Caco-2 (cell line): ENCODE results near the gene NSUN6. TPM values are rescaled to one million over a fixed set of nuclear protein-coding genes. Genes with fewer than 3 reads are reported as not detected.

Source experiments
- BruUV-seq: library from RNA; stranded (reverse); fragments of 400-500 nt; replicated peaks from 2 replicates; lab custom pipeline; 2021; lab: Mats Ljungman, UMichigan
- CTCF ChIA-PET: fragments of 300-600 bp; sonication (Branson Sonifier 250); formaldehyde crosslinking; loops from one replicate; lab custom pipeline; 2022; ENCODE audit warnings: antibody characterized with exemption; lab: Charles Lee
- POLR2A ChIA-PET: fragments of 300-600 bp; sonication (Branson Sonifier 250); formaldehyde crosslinking; loops from one replicate; lab custom pipeline; 2022; ENCODE audit warnings: antibody characterized with exemption; lab: Charles Lee
- DNase-seq, 2 experiments: peaks; one replicate each; pipeline versions ENCODE4 v3.0.0 to v3.0.0-alpha.2; 2020 to 2022
- H3K27me3 ChIP-seq: replicated peaks from 2 replicates; pipeline ENCODE4 v1.6.0; 2011; ENCODE audit warnings: low read length; ENCODE audit not compliant: control insufficient read depth, insufficient read depth
- H3K36me3 ChIP-seq: 2 replicates; pipeline ENCODE4 v1.5.1; 2011; ENCODE audit warnings: low read length; ENCODE audit not compliant: control insufficient read depth, insufficient read depth
- H3K4me1 ChIP-seq: fragments of 250-450 bp; sonication (Bioruptor Pico); 2 replicates; pipeline ENCODE4 v1.5.1; 2020; ENCODE audit warnings: mild to moderate bottlenecking
- H3K4me3 ChIP-seq: 2 replicates; pipeline ENCODE4 v1.5.1; 2011; ENCODE audit warnings: low read depth, mild to moderate bottlenecking, control low read depth, low read length
- H3K9me3 ChIP-seq: fragments of 250-450 bp; sonication (Bioruptor Pico); 2 replicates; pipeline ENCODE4 v1.5.1; 2020; ENCODE audit warnings: mild to moderate bottlenecking, moderate library complexity
- H3K27ac Mint-ChIP-seq: one replicate; pipeline ENCODE4 v1.8.0; 2022; ENCODE audit warnings: mixed read lengths; ENCODE audit not compliant: unreplicated experiment
- H3K27me3 Mint-ChIP-seq: one replicate; pipeline ENCODE4 v1.8.0; 2022; ENCODE audit warnings: mixed read lengths; ENCODE audit not compliant: insufficient read depth, unreplicated experiment
- H3K36me3 Mint-ChIP-seq: one replicate; pipeline ENCODE4 v1.8.0; 2022; ENCODE audit warnings: mild to moderate bottlenecking, mixed read lengths; ENCODE audit not compliant: insufficient read depth, unreplicated experiment
- H3K4me1 Mint-ChIP-seq: one replicate; pipeline ENCODE4 v1.8.0; 2022; ENCODE audit warnings: low read depth, mixed read lengths; ENCODE audit not compliant: unreplicated experiment
- H3K4me3 Mint-ChIP-seq: one replicate; pipeline ENCODE4 v1.8.0; 2022; ENCODE audit warnings: mild to moderate bottlenecking, moderate library complexity, mixed read lengths; ENCODE audit not compliant: unreplicated experiment
- H3K9me3 Mint-ChIP-seq: one replicate; pipeline ENCODE4 v1.8.0; 2022; ENCODE audit warnings: mixed read lengths; ENCODE audit not compliant: unreplicated experiment
- CTCF ChIP-seq, 2 experiments: fragments of 200-600 bp in 1 of 2; IDR thresholded peaks; 1 replicate in 1 of 2; 2 replicates in 1 of 2; pipeline versions ENCODE4 v1.5.1 to v1.8.0; 2011 to 2022; ENCODE audit warnings: antibody characterized with exemption in 1 of 2, control low read depth in 1 of 2, inconsistent platforms in 1 of 2, low read depth in 1 of 2, low read length in 1 of 2, mild to moderate bottlenecking in 1 of 2, moderate library complexity in 1 of 2; ENCODE audit not compliant: insufficient read depth in 1 of 2, severe bottlenecking in 1 of 2, unreplicated experiment in 1 of 2
- intact Hi-C: fragments of 100-400 bp; cut with micrococcal nuclease; formaldehyde crosslinking; loops from one replicate; pipeline ENCODE4 v1.10.0; 2022; ENCODE audit not compliant: unreplicated experiment
- total RNA-seq: library from RNA; stranded (reverse); gene quantifications from 2 replicates; pipeline ENCODE4 v1.2.3, GENCODE V29; 2022

The NSUN6 gene
- total RNA-seq, 1 experiment from 2014 or later, result 17.3 TPM

- H3K4me3 ChIP-seq, result no peak overlapping the region
- no peaks in the 10 kb centered on the region for H3K27me3 ChIP-seq
- Mint-ChIP-seq H3K27ac (no peak overlapping the region), H3K27me3 (no peaks in the 10 kb centered on the region), H3K36me3 (no peaks in the 10 kb centered on the region), H3K4me1 (no peaks in the 10 kb centered on the region), H3K9me3 (no peaks in the 10 kb centered on the region), H3K4me3 (no peak overlapping the region)
- no peak for DNase-seq
- TF ChIP-seq CTCF (IDR thresholded peaks at IDR 0.05; ENCODE audit: insufficient read depth in 1 of 2, low read depth in 1 of 2, low read length in 1 of 2, severe bottlenecking in 1 of 2, unreplicated experiment in 1 of 2), result no peak
- POLR2A ChIA-PET, result no interaction called here
- no TSS peak for BruUV-seq
- H3K36me3 ChIP-seq, result no peaks in the 10 kb centered on the region
- intact Hi-C loops, result no loop called here
- CTCF ChIA-PET, result no interaction called here
- no peaks in the 10 kb centered on the region; the same call in 1 of the 2 replicates for H3K9me3 ChIP-seq
- no peaks in the 10 kb centered on the region for H3K4me1 ChIP-seq
These were observed 153.5 kb downstream of the NSUN6 start for GRCh38 chr10:18497806-18498369.

Other genes starting within 250 kb of the NSUN6 start
- 61.7 and 65.0 TPM in 2 replicates for gene ARL5B, start 7.8 kb upstream of the NSUN6 start, total RNA-seq